NCI-H2081 treated with DMSO at 0.1 percent for 48 hours (cell line): Measurements from ENCODE around the gene GAPVD1.

Experiments
- DNase-seq: peaks from one replicate; lab custom pipeline; 2025; lab: John Stamatoyannopoulos, UW

GAPVD1 gene

DNA sequence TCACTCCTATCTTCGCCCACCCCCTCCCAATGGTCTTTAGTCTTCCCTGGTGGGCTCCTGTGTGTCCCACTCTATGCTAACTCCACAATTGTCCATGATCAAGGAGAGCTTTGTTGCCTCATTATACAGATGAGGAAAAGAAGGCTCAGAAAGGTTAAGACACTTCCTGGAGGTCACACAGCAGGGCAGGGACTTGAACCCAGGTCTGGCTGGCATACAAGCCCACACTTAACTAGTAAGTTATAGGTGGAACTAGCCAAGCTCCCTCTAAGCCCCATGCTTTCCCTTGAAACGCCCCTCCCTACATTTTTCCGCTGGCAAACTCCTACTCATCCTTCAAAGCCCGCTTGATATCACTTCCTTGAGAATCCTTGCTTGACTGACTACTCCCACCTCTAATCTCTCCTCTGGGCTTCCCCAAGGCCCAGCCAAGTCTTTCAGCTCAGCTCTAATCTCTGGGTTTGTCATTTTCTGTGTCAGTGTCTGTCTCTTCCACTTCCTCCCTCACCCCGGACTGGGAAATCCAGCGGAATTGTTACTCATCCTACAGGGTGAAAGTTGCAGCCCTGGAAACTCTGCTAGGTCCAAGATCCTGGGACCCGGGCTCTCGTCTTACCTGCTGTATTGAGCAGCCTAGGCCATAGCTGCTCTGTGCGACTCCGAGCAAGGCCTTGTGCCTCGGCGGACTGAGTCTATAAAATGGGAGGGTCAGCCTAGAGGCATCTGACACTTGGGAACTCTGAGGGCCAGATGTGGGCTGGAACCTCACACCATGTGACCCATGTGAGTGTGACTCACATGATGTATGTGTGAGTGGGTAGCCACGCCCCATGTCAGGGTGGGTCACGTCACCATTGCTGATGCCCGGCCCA lies 144.5 kb downstream of the GAPVD1 start:
- DNase-seq: no peak

DNA sequence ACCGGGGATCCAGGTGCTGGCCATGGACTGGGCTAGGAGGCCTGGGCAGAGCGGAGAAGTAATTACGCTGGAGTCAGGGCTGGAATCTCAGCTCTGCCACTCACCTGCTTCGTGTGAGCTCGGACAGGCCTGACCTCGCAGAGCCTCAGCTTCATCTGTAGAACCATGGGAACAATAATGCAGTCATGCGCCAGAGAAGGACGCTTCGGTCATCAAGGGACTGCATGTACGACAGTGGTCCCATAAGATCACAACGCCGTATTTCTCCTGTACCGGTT lies 145.1 kb downstream of the GAPVD1 start:
- no peak for DNase-seq

DNA sequence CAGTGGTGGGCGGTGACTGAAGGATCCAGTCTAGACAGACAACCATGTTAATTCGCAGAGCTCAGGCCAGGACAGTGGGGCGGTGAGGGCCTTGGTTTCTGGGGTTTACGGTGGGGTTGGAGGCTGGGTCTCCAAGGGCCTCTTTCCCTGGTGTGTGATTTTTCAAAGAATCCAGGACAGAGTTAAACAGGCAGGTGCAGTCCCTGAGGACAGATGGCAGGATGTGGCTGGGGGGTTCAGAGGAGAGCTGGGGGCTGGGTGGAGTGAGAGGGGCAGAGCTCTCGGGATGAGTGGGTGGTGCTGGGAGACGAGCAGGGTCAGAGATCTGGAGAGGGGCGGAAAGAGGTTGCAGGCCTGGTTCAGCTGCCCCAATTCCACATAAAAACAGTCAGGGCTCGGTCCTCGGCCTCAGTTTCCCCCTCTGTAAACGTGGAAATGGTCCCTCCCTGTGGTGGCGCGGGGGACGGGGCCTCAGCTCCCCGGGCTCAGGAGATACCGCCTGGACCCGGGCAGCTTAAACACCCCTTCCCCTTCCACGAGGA lies 145.9 kb downstream of the GAPVD1 start:
- no peak for DNase-seq

DNA sequence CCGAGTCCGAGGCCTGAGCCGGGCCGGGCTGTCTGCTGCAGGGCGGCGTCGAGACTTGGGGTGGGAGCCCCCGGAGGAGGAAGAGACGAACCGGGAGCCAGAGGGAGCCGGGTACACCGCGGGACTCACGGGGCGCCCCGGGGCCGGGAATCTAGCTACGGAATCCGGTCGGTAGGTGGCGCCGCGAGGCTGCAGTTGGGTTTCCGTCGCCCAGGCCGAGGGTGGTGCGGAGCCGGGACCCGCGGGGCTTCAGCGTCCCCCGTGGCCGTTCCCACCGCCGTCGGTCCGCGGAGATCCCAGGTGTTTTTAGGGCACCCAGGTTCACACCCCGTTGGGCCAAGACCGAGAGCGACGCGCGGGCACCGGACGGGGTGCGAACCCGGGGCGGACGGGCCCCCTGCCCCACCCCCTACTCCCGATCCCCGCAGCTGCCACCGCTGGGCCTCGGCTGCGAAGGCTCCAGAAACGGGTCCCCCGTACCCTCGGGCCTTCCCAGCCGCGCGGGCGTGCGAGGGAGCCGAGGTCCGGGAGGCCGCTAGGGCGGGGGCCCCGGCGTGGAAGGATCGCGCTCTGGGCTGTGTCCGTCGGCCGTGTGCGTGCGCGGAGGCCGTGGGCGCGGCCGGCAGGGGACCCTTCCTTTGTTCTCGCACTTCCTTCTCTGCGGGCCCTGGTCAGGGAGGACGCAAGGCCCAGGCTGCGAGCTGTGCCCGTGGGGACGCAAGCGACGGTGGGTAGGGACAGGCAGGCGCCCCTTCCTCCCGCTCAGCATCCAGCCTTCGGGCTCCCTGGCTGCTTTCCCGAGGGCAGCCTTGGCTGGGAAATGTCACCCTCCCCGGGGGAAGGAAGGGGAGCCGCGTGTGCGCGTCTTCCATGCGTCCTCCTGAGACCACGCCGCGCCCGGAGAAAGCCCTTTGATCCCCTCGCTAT lies 146.6 kb downstream of the GAPVD1 start:
- no peak for DNase-seq

DNA sequence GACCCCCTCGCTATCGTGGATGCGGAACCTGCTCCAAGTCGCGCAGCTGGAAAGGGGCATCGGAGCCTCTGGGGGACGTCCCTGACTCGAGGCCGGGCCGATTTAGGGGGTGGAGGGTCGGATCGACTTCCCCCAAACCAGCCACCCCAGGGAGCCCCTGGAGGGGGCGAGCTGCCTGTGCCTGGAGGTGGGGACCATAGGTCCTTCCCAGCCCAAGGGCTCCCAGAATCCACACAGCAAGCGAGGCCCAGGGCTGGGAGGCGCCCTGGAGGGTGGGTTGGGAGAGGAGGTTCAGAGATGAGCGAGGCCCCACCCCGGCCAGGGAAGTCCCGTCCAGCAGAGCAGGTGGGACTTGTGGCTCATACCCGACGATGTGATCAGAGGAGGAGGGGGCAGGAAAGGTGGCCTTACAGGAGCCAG lies 147.6 kb downstream of the GAPVD1 start:
- DNase-seq: no peak

DNA sequence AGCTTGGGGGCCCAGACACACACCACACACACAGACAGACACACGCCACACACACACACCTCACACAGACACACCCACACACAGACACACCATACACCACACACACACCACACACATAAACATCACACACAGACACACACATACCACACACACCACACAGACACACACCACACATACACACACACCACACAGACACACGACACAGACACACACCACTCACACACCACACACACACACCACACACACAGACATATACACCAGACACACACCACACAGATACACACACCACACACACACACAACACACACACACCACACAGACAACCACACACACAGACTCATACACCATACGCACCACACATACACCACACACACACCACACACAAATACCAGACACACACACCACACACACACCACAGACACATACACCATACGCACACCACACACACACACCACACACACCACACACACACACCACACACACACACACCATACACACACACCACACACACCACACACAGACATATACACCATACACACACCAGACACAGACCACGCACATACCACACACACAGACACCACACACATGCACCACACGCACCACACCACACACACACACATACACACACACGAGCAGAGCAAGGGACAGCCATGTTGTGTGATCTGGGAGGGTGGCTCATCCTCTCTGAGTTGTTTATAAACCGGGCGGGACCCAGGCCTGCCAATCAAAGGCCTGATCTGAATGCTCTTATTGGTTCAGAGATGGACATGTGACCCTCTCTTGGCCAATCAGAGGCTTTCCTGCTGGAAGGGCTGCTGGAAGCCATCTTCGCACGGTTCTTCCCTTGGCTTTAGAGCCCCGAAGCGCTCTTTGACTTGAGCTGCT lies 148.3 kb downstream of the GAPVD1 start:
- DNase-seq: no peak

DNA sequence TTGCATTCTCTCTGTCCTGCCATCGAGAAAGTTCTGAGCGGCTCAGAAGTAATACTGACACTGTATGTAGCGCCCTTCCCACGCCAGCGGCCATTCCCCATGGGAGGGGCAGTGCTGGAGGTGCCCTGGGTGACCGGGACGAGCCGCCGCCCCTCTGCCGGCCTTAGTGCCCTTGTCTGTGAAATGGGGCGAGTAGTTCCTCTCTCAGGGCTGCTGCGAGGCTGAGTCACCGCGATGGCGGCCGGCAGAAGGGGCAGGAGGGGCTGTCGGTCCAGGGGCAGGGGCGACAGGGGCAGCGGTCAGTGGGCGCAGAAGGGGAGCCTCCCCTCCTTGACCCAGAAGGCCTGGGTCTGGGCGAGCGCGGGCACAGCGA lies 148.9 kb downstream of the GAPVD1 start:
- no peak for DNase-seq

DNA sequence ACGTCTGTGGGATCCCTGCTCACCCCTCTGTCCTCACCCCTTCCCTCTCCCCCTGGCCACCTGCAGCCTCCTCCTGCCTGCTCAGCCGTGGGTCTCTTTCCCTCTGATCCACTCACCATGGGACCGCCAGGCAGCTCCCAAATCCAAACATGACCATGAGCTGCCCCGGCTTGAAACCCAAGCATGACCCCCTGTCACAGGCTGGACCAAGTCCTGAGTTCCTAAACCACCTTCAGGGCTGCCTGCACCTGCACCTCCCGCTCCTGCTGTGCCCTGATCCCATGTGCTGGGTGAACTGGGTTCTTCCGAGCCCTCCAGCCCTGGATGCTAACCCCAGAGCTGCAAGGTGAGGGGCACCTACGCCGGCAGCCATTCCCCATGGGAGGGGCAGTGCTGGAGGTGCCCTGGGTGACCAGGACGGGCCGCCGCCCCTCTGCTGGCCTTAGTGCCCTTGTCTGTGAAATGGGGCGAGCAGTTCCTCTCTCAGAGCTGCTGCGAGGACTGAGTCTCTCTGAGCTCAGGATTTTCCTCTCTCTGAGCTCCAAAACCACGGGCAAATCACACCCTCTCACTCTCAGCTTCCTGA lies 149.6 kb downstream of the GAPVD1 start:
- no peak for DNase-seq

DNA sequence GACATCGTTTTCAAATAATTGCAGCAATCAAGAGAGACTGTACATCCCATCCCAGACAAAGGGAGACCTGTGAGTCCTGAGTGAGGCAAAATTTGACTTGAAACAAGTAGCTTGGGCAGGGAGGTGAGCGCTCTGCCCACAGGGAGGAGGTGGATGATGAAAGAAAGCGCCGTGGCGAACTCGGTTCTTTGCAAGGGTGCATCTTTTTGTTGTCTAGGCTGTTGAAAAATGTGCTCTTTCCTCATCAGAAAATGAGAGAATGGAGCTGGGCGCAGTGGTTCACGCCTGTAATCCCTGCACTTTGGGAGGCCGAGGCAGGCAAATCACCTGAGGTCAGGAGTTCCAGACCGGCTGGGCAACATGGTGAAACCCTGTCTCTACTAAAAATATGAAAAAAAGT lies 150.5 kb downstream of the GAPVD1 start:
- DNase-seq: no peak

DNA sequence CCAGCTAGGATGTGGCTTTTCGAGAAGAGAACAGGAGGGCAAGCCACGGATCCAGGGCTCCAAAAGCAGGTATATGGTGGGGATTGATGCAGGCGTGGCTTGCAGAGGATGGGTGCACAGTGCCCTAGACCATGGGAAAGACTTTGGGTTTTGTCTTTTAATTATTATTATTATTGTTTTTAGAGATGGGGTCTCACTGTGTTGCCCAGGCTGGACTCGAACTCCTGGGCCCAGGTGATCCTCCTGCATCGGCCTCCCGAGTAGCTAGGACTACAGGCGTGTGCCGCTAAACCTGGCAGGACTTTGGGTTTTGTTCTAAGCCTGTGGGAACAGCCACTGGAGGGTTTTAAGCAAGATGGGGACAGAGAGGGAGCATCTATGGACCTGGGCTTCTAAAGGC lies 152.0 kb downstream of the GAPVD1 start:
- DNase-seq: no peak

DNA sequence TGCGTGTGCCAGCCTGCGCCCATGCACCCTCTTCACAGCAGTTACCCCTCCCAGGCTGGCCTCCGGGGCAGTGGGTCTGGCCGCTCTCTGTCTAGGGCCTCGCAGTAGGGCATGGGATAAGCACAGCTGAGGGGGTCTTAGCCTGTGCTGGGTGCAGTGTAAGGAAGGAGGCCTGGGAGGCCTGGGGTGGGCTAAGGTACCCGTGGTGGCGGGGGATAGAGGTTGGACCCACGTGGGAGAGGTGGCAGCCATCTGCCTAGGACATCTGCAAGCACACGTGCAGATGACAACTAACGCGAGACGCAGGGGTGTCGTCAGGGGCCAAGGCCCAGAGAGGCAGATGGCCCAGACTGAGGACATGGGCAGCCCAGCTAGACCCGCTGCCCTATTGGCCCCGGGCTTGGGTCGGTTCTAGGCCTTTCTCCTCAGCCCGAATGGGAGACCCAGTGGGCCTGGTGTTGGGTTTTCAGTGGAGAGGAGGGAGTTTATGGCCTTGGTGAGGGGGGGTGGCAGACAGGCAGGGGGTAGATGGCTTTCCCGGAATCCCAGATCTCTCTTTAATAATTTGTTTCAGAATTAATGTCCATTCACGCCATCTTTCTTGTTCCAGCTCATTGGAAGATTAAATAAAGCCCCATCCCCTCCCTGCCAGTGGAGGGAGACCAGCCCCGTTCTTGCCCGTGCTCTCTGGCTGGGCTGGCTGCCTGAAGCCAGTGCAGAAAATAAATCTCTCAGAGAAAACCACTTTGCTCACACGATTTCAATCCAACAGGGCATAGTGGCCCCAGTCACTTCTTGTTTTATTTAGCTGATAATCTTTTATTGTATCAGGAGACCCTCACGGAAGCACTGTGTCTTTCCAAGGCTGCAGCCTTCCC lies 154.2 kb downstream of the GAPVD1 start:
- DNase-seq: no peak

DNA sequence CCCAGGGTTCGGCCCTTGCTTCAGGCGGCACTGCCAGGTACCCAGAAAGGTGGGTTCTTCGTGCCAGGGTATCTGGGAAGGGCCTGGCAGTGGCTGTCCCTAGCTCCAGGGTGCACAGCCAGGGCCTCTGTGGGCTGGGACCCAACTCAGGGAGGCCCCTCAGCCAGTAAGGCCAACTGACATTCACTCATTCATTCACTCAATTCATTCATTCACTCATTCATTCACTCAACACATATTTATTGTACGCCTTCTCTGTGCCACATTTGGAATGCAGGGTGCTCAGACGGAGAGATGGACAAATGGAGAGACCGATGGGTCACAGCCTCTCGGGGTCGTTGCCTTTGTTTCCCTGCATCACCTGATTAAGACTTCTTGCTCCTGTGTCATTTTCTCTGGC lies 154.9 kb downstream of the GAPVD1 start:
- DNase-seq: no peak
